Tibial nerve (tissue), 4 donors: ENCODE data around the gene CORT. TPM values are rescaled to one million over a fixed set of nuclear protein-coding genes. Genes with fewer than 3 reads are reported as not detected.

Experiments used
- DNase-seq, 2 donors: peaks; one replicate each; pipeline ENCODE4 v3.0.0-alpha.2; 2019; ENCODE audit warnings: low spot score in 2 of 2
- H3K27ac ChIP-seq, 4 donors: fragments of 200-600 bp; sonication (generic) in 3 of 4; one replicate each; pipeline ENCODE4 v1.5.1; 2017 to 2019; ENCODE audit warnings: mild to moderate bottlenecking in 1 of 4
- H3K27me3 ChIP-seq, 2 donors: fragments of 200-600 bp; sonication (generic) in 1 of 2; one replicate each; pipeline versions ENCODE4 v1.5.1 to v1.6.0; 2017 to 2019
- H3K36me3 ChIP-seq, 3 donors: fragments of 200-600 bp; sonication (generic); one replicate each; pipeline ENCODE4 v1.5.1; 2018 to 2019
- H3K4me1 ChIP-seq, 4 donors: fragments of 200-600 bp; sonication (generic) in 3 of 4; one replicate each; pipeline ENCODE4 v1.5.1; 2017 to 2019
- H3K4me3 ChIP-seq, 4 donors: fragments of 200-600 bp; sonication (generic) in 3 of 4; one replicate each; pipeline ENCODE4 v1.5.1; 2017 to 2019; ENCODE audit warnings: mild to moderate bottlenecking in 1 of 4, moderate library complexity in 1 of 4
- H3K9me3 ChIP-seq, 4 donors: fragments of 200-600 bp; sonication (generic) in 3 of 4; one replicate each; pipeline ENCODE4 v1.5.1; 2017 to 2019
- EP300 ChIP-seq, 2 donors: sonication (generic); formaldehyde crosslinking; IDR thresholded peaks; one replicate each; pipeline ENCODE4 v1.6.1; 2017; ENCODE audit warnings: antibody characterized with exemption in 2 of 2, mild to moderate bottlenecking in 1 of 2
- POLR2A ChIP-seq, 2 donors: fragments of 450-650 bp; IDR thresholded peaks; one replicate each; pipeline ENCODE4 v1.6.1; 2017; ENCODE audit warnings: antibody characterized with exemption in 2 of 2, mild to moderate bottlenecking in 2 of 2, moderate library complexity in 2 of 2
- WGBS, 2 donors: methylation state at CpG; one replicate each; pipeline ENCODE4 v1.1.5; 2018; 5-methylcytosine and 5-hydroxymethylcytosine counted together
- total RNA-seq, 4 donors: library from RNA; depleted of rRNA; stranded (reverse); fragments of >200 nt; gene quantifications; one replicate each; pipeline ENCODE4 v1.1.0, GENCODE V29; 2016
- TF ChIP-seq, protein P1 (sequence below), 5 experiments: fragments of 200-600 bp in 3 of 5; fragments of 450-650 bp in 2 of 5; sonication (generic) in 3 of 5; IDR thresholded peaks; one replicate each; pipeline ENCODE4 v1.5.1; 2016 to 2019; ENCODE audit warnings: antibody characterized with exemption in 5 of 5, mild to moderate bottlenecking in 3 of 5, moderate library complexity in 2 of 5

The CORT gene
- total RNA-seq, 4 donors from 2014 or later = 1.7 TPM; not detected in 3

DNA sequence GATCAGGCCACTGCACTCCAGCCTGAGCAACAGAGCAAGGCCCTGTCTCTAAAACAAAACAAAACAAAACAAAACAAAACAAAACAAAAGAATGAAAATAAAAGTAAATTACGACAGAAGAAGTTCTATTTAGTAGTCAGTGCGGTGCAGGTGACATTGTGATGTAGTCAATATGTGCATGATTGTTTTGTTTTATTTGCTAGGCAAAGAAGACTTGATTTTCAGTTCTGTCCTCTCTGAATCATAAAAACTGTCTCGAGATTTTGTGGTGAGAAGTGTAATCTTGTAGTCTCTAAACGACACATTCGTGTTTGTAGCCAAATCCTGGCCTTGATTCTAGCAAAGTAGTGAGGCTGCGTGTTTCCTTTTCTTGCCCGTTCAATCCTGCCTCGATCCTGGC is 48.4 kb downstream of the CORT start:
- WGBS, 2 donors = 85 to 87% methylated on average over 8 of the region's 8 CpGs
- Histone ChIP-seq H3K36me3 (peaks cover 0 to 5% (median 0%) of the 10 kb centered on the region in 3 donors), H3K4me3 (no peak overlapping the region), H3K4me1 (peaks cover 0 to 13% (median 10%) of the 10 kb centered on the region in 4 donors), H3K27me3 (no peaks in the 10 kb centered on the region), H3K27ac (no peak overlapping the region), H3K9me3 (no peaks in the 10 kb centered on the region)
- no peak for DNase-seq
- TF ChIP-seq EP300 (IDR thresholded peaks at IDR 0.05) (no peak), POLR2A (IDR thresholded peaks at IDR 0.05) (no peak)
- TF ChIP-seq, protein P1, sequence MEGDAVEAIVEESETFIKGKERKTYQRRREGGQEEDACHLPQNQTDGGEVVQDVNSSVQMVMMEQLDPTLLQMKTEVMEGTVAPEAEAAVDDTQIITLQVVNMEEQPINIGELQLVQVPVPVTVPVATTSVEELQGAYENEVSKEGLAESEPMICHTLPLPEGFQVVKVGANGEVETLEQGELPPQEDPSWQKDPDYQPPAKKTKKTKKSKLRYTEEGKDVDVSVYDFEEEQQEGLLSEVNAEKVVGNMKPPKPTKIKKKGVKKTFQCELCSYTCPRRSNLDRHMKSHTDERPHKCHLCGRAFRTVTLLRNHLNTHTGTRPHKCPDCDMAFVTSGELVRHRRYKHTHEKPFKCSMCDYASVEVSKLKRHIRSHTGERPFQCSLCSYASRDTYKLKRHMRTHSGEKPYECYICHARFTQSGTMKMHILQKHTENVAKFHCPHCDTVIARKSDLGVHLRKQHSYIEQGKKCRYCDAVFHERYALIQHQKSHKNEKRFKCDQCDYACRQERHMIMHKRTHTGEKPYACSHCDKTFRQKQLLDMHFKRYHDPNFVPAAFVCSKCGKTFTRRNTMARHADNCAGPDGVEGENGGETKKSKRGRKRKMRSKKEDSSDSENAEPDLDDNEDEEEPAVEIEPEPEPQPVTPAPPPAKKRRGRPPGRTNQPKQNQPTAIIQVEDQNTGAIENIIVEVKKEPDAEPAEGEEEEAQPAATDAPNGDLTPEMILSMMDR (IDR thresholded peaks at IDR 0.05) = no peak

Other genes starting within 250 kb of the CORT start
- 10 to 100 TPM; 50.6 to 76.2 (median 66.0) TPM for gene KIF1B, start 239.5 kb upstream of the CORT start, total RNA-seq
- gene PGD, start 51.0 kb upstream of the CORT start, total RNA-seq = 100 to 1,000 TPM in 1 of 4 donors, 10 to 100 TPM in 3; 54.5 to 160 (median 67.5) TPM
- gene CENPS, start 19.6 kb upstream of the CORT start, total RNA-seq = 10 to 100 TPM in 2 of 4 donors, 1 to 10 TPM in 2; 3.3 to 15.3 (median 8.6) TPM
- gene DFFA, start 22.5 kb downstream of the CORT start, total RNA-seq = 10 to 100 TPM; 14.9 to 19.5 (median 18.9) TPM
- gene PEX14, start 24.9 kb downstream of the CORT start, total RNA-seq = 10 to 100 TPM; 14.4 to 21.8 (median 18.2) TPM